NCI-H2107 treated with DMSO at 0.1 percent for 48 hours (cell line): ENCODE data around the gene ZDHHC12.
"Not testable (repeated sequence)": the region's sequence is repeated elsewhere in the genome, so short reads cannot be mapped to it uniquely, and the experiment has no call there.

Experiments used
- DNase-seq: peaks from one replicate; lab custom pipeline; 2025; ENCODE audit not compliant: unreplicated experiment; lab: John Stamatoyannopoulos, UW

ZDHHC12 gene

GRCh38 chr9:128712451-128713410, 11.2 kb downstream of the ZDHHC12 start:
- DNase-seq: no peak

- no peak for DNase-seq
These were observed 16.5 kb downstream of the ZDHHC12 start for GRCh38 chr9:128707446-128707845.

- no peak for DNase-seq
These were observed 17.1 kb downstream of the ZDHHC12 start for GRCh38 chr9:128706671-128707381.

GRCh38 chr9:128706045-128706444, 17.9 kb downstream of the ZDHHC12 start:
- DNase-seq: no peak

GRCh38 chr9:128705051-128705965, 18.6 kb downstream of the ZDHHC12 start:
- no peak for DNase-seq

- DNase-seq: no peak
These were observed 19.6 kb downstream of the ZDHHC12 start for GRCh38 chr9:128704356-128704670.

GRCh38 chr9:128703616-128704355, 20.1 kb downstream of the ZDHHC12 start:
- DNase-seq: no peak

GRCh38 chr9:128702949-128703615, 20.8 kb downstream of the ZDHHC12 start:
- DNase-seq: no peak

GRCh38 chr9:128702445-128702948, 21.4 kb downstream of the ZDHHC12 start, which contains the start of gene PKN3:
Gene PKN3 (plus strand): TSS chr9:128702503. CDS start chr9:128702916, 413 bp downstream.
- peak; percentile 55 for DNase-seq

- DNase-seq: no peak
These were observed 22.6 kb downstream of the ZDHHC12 start for GRCh38 chr9:128701227-128701854.

- not testable (repeated sequence) for DNase-seq
These were observed 24.7 kb downstream of the ZDHHC12 start for GRCh38 chr9:128699096-128699795.

GRCh38 chr9:128696923-128697707, 26.8 kb downstream of the ZDHHC12 start:
- DNase-seq: no peak

- no peak for DNase-seq
These were observed 29.6 kb downstream of the ZDHHC12 start for GRCh38 chr9:128694344-128694743.

GRCh38 chr9:128693738-128694137, 30.2 kb downstream of the ZDHHC12 start:
- not testable (repeated sequence) for DNase-seq

- DNase-seq: no peak
These were observed 33.3 kb downstream of the ZDHHC12 start for GRCh38 chr9:128690684-128691034.

- DNase-seq: no peak
These were observed 33.9 kb downstream of the ZDHHC12 start for GRCh38 chr9:128689820-128690683.

GRCh38 chr9:128689293-128689774, 34.6 kb downstream of the ZDHHC12 start:
- DNase-seq: no peak
